B cell (primary cell): ENCODE data around the gene MROH8. TPM values are rescaled to one million over a fixed set of nuclear protein-coding genes. Genes with fewer than 3 reads are reported as not detected.

ENCODE experiments used
- ATAC-seq: fragments of 200-7000 bp; cut with Tn5 transposase; one replicate; pipeline ENCODE4 v1.10.0; 2021; ENCODE audit warnings: low read depth, mild to moderate bottlenecking, moderate number of reproducible peaks, moderate library complexity
- CTCF ChIA-PET: fragments of 350-600 bp; sonication (Branson Sonifier 250); formaldehyde crosslinking; loops from one replicate; lab custom pipeline; 2021; ENCODE audit warnings: antibody characterized with exemption, inconsistent platforms; lab: Charles Lee
- POLR2A ChIA-PET: fragments of 350-600 bp; sonication (Branson Sonifier 250); formaldehyde crosslinking; loops from one replicate; lab custom pipeline; 2021; ENCODE audit warnings: antibody characterized with exemption; lab: Charles Lee
- DNase-seq: peaks from one replicate; pipeline ENCODE4 v3.0.0; 2013
- H2AFZ ChIP-seq: 2 replicates; pipeline ENCODE4 v1.6.1; 2012; ENCODE audit warnings: mild to moderate bottlenecking, low read depth, low read length; ENCODE audit not compliant: insufficient read depth, poor library complexity, severe bottlenecking
- H3K27ac ChIP-seq, 2 donors: 1 replicate in 1 of 2; 2 replicates in 1 of 2; pipeline ENCODE4 v1.5.1; 2012 to 2013; ENCODE audit warnings: low read length in 2 of 2, mild to moderate bottlenecking in 2 of 2, moderate library complexity in 1 of 2
- H3K27me3 ChIP-seq, 4 experiments: fragments of 200-600 bp in 1 of 4; sonication (generic) in 1 of 4; replicated peaks in 1 of 4; 1 replicate in 2 of 4; 2 replicates in 2 of 4; pipeline versions ENCODE4 v1.6.1 to v1.7.0; 2013 to 2016; ENCODE audit warnings: low read length in 3 of 4, mild to moderate bottlenecking in 2 of 4, mixed read lengths in 1 of 4, moderate library complexity in 1 of 4; ENCODE audit not compliant: insufficient read depth in 4 of 4, control insufficient read depth in 3 of 4; ENCODE audit errors: control extremely low read depth in 1 of 4
- H3K36me3 ChIP-seq, 2 experiments: replicated peaks in 1 of 2; 1 replicate in 1 of 2; 2 replicates in 1 of 2; pipeline versions ENCODE4 v1.6.1 to v1.7.1; 2013; ENCODE audit warnings: low read length in 1 of 2; ENCODE audit not compliant: insufficient read depth in 2 of 2, control insufficient read depth in 1 of 2; ENCODE audit errors: control extremely low read depth in 1 of 2, extremely low read depth in 1 of 2
- H3K4me1 ChIP-seq, 2 donors: fragments of 200-600 bp in 1 of 2; sonication (generic) in 1 of 2; 1 replicate in 1 of 2; 2 replicates in 1 of 2; pipeline versions ENCODE4 v1.5.1 to v1.6.1; 2013 to 2017; ENCODE audit warnings: low read length in 2 of 2; ENCODE audit not compliant: control insufficient read depth in 2 of 2, insufficient read depth in 2 of 2
- H3K4me2 ChIP-seq: replicated peaks from 2 replicates; pipeline ENCODE3; 2012; ENCODE audit warnings: mild to moderate bottlenecking, low read depth, low read length; ENCODE audit not compliant: poor library complexity, severe bottlenecking
- H3K4me3 ChIP-seq, 5 experiments: fragments of 200-600 bp in 1 of 5; sonication (generic) in 1 of 5; 1 replicate in 3 of 5; 2 replicates in 2 of 5; pipeline versions ENCODE4 v1.5.1 to v1.7.0; 2011 to 2016; ENCODE audit warnings: low read length in 4 of 5, mild to moderate bottlenecking in 4 of 5, low read depth in 2 of 5, control low read depth in 1 of 5, moderate library complexity in 1 of 5; ENCODE audit not compliant: insufficient read depth in 1 of 5; ENCODE audit errors: control extremely low read depth in 1 of 5, extremely low read depth in 1 of 5
- H3K79me2 ChIP-seq: fragments of 200-600 bp; sonication (generic); one replicate; pipeline ENCODE4 v1.6.0; 2016; ENCODE audit warnings: low read length; ENCODE audit not compliant: control insufficient read depth, insufficient read depth
- H3K9ac ChIP-seq: fragments of 200-600 bp; sonication (generic); 2 replicates; pipeline ENCODE4 v1.6.1; 2017; ENCODE audit warnings: mild to moderate bottlenecking, low read length, moderate library complexity
- H3K9me3 ChIP-seq, 3 donors: one replicate each; pipeline versions ENCODE4 v1.6.1 to v1.7.1; 2013; ENCODE audit warnings: low read length in 2 of 3; ENCODE audit not compliant: control insufficient read depth in 2 of 3, insufficient read depth in 1 of 3; ENCODE audit errors: control extremely low read depth in 1 of 3
- H4K20me1 ChIP-seq: 2 replicates; pipeline ENCODE4 v1.6.0; 2012; ENCODE audit warnings: mild to moderate bottlenecking, low read length; ENCODE audit not compliant: insufficient read depth, control insufficient read depth, poor library complexity, severe bottlenecking
- H3K27ac Mint-ChIP-seq: one replicate; pipeline ENCODE4 v1.8.0; 2021; ENCODE audit warnings: mixed read lengths
- H3K27me3 Mint-ChIP-seq: one replicate; pipeline ENCODE4 v1.8.0; 2021; ENCODE audit warnings: mixed read lengths
- H3K4me1 Mint-ChIP-seq: one replicate; pipeline ENCODE4 v1.8.0; 2021; ENCODE audit warnings: mixed read lengths
- H3K4me3 Mint-ChIP-seq: one replicate; pipeline ENCODE4 v1.8.0; 2021; ENCODE audit warnings: mixed read lengths
- H3K9me3 Mint-ChIP-seq: one replicate; pipeline ENCODE4 v1.8.0; 2022; ENCODE audit warnings: mixed read lengths; ENCODE audit not compliant: insufficient read depth
- CTCF ChIP-seq: fragments of 200-600 bp; IDR thresholded peaks from one replicate; pipeline ENCODE4 v1.8.0; 2022; ENCODE audit warnings: antibody characterized with exemption, mild to moderate bottlenecking
- EZH2 ChIP-seq: IDR thresholded peaks from 2 replicates; pipeline ENCODE4 v1.6.1; 2012; ENCODE audit warnings: borderline replicate concordance, low read depth, mild to moderate bottlenecking, moderate library complexity, low read length; ENCODE audit not compliant: insufficient read depth, poor library complexity, severe bottlenecking
- WGBS: methylation state at CpG from one replicate; pipeline ENCODE4 v1.1.5; 2013; ENCODE audit warnings: missing lambda C conversion rate; ENCODE audit not compliant: insufficient coverage; 5-methylcytosine and 5-hydroxymethylcytosine counted together
- intact Hi-C: fragments of 100-400 bp; cut with micrococcal nuclease; formaldehyde crosslinking; loops from one replicate; pipeline ENCODE4 v1.10.0; 2022
- polyA plus RNA-seq: library from polyadenylated mRNA; depleted of rRNA; stranded (reverse); fragments of >200 nt; gene quantifications from 2 replicates; pipeline ENCODE4 v1.2.3, GENCODE V29; 2012
- total RNA-seq, 2 donors: library from RNA; stranded (reverse); fragments of 120-200 nt in 1 of 2; gene quantifications; 1 replicate in 1 of 2; 2 replicates in 1 of 2; pipeline versions ENCODE4 v1.2.3 to v1.2.4, GENCODE V29; 2013 to 2022

MROH8 gene
- total and polyA plus RNA-seq, 2 donors (not counting 1 experiment from before 2014, with no cell fraction given), result 3.8 to 4.6 TPM

GRCh38 chr20:37200926-37201826, 21.8 kb upstream of the MROH8 start:
- Histone ChIP-seq H3K79me2 (peaks cover 56% of the 10 kb centered on the region), H4K20me1 (peaks cover 38% of the 10 kb centered on the region), H3K9ac (no peak overlapping the region), H3K4me1 (no peaks in the 10 kb centered on the region), H2AFZ (no peak overlapping the region), H3K9me3 (no peaks in the 10 kb centered on the region), H3K4me3 (no peak overlapping the region), H3K36me3 (peaks cover 10 to 70% of the 10 kb centered on the region in 2 experiments), H3K4me2 (no peak overlapping the region), H3K27me3 (no peaks in the 10 kb centered on the region), H3K27ac (no peak overlapping the region)
- CTCF ChIA-PET, result interaction anchor here (0.8 to 17.7 kb wide), 7 partner anchors 10 to 337 kb away, joined by 3 to 307 read pairs (median 5); partner anchors contain the start of genes BLCAP, MROH8 and RPN2
- Mint-ChIP-seq H3K4me3 (no peak overlapping the region), H3K9me3 (no peaks in the 10 kb centered on the region), H3K4me1 (peaks cover 2% of the 10 kb centered on the region), H3K27ac (no peak overlapping the region), H3K27me3 (no peaks in the 10 kb centered on the region)
- POLR2A ChIA-PET, result interaction anchor here (0.8 kb wide), 1 partner anchor 333 kb away, joined by 6 read pairs; no protein-coding TSS in a partner anchor
- no peak for TF ChIP-seq CTCF
- TF ChIP-seq EZH2, result no peak
- DNase-seq (no peak), ATAC-seq (no peak)
- intact Hi-C loops, result no loop called here
- 97% methylated on average over 6 of the region's 13 CpGs for WGBS

GRCh38 chr20:37200376-37200775, 21.0 kb upstream of the MROH8 start:
- Histone ChIP-seq H2AFZ (no peak overlapping the region), H3K27me3 (no peaks in the 10 kb centered on the region), H3K36me3 (peaks cover 10 to 62% of the 10 kb centered on the region in 2 experiments), H3K9me3 (no peaks in the 10 kb centered on the region), H3K27ac (no peak overlapping the region), H3K4me2 (no peak overlapping the region), H4K20me1 (peaks cover 40% of the 10 kb centered on the region), H3K4me3 (no peak overlapping the region), H3K79me2 (peaks cover 64% of the 10 kb centered on the region), H3K9ac (no peak overlapping the region), H3K4me1 (peaks cover 0 to 1% of the 10 kb centered on the region in 2 donors)
- DNase-seq (no peak), ATAC-seq (no peak)
- ChIA-PET CTCF (interaction anchor here (1.3 to 17.7 kb wide), 5 partner anchors 9 to 338 kb away, joined by 4 to 307 read pairs (median 5); partner anchors contain the start of genes BLCAP, MROH8 and RPN2), POLR2A (interaction anchor here (0.8 kb wide), 1 partner anchor 334 kb away, joined by 6 read pairs; no protein-coding TSS in a partner anchor)
- WGBS, result no CpG with 5 or more reads among the region's 4 CpGs
- H3K4me1 Mint-ChIP-seq, result peaks cover 6% of the 10 kb centered on the region
- intact Hi-C loops, result no loop called here
- no peaks in the 10 kb centered on the region for H3K27me3 Mint-ChIP-seq
- no peak overlapping the region for H3K4me3 Mint-ChIP-seq
- TF ChIP-seq CTCF (no peak), EZH2 (no peak)
- no peak overlapping the region for H3K27ac Mint-ChIP-seq
- no peaks in the 10 kb centered on the region for H3K9me3 Mint-ChIP-seq
